Measurements from ENCODE around the gene REEP3. TPM values are rescaled to one million over a fixed set of nuclear protein-coding genes. Genes with fewer than 3 reads are reported as not detected.
A peak's percentile ranks its signal among the peaks of the same experiment; 100 is the strongest.

Gene REEP3
- total and polyA plus RNA-seq, 12 donors = 9.9 to 27.7 (median 17.2) TPM

- peak; percentile 68 to 72 for DNase-seq
- no peak for TF ChIP-seq CTCF (IDR thresholded peaks at IDR 0.05)
- no peaks in the 10 kb centered on the region for H3K27me3 ChIP-seq
- peaks cover 0 to 80% (median 58%) of the 10 kb centered on the region in 9 donors for H3K4me1 ChIP-seq
- peak overlapping the region; percentile 97 to 99 (median 99) for H3K27ac ChIP-seq
- H3K4me3 ChIP-seq = peak overlapping the region; percentile 51 to 91 (median 80)
- peak; percentile 70 to 91 (median 86) for ATAC-seq
- intact Hi-C loops (cut with DNase I) = loop anchor here in 7 of 10 donors (1.0 to 10.0 kb wide), 15 partner anchors 51 to 314 kb away; partner anchors contain the start of gene JMJD1C (in 4 of the 7)
- no peaks in the 10 kb centered on the region for H3K36me3 ChIP-seq
- H3K9me3 ChIP-seq = peaks cover 0 to 6% (median 0%) of the 10 kb centered on the region in 11 donors
- 1% methylated on average over 68 to 101 of the region's 102 CpGs for WGBS, 2 donors
Observed at GRCh38 chr10:63521416-63522276, 445 bp downstream of the REEP3 start.

GRCh38 chr10:63522277-63522687 lies 1.1 kb downstream of the REEP3 start:
- Histone ChIP-seq H3K36me3 (no peaks in the 10 kb centered on the region), H3K4me3 (peak overlapping the region; percentile 29 to 91 (median 80)), H3K27me3 (no peaks in the 10 kb centered on the region), H3K9me3 (peaks cover 0 to 6% (median 0%) of the 10 kb centered on the region in 11 donors), H3K4me1 (peaks cover 0 to 73% (median 51%) of the 10 kb centered on the region in 9 donors), H3K27ac (peak overlapping the region; percentile 97 to 99 (median 99))
- ATAC-seq (no peak), DNase-seq (no peak)
- TF ChIP-seq CTCF (IDR thresholded peaks at IDR 0.05) = no peak
- WGBS, 2 donors = 0% methylated on average over 3 of the region's 3 CpGs
- intact Hi-C loops (cut with DNase I) = loop anchor here in 7 of 10 donors (5.0 to 10.0 kb wide), 12 partner anchors 50 to 315 kb away; partner anchors contain the start of gene JMJD1C (in 4 of the 7)

GRCh38 chr10:63522995-63523394 lies 1.8 kb downstream of the REEP3 start:
- H3K9me3 ChIP-seq = peaks cover 0 to 6% (median 0%) of the 10 kb centered on the region in 11 donors
- peak overlapping the region in 7 of 10 donors; percentile 72 to 91 (median 80) for H3K4me3 ChIP-seq
- ATAC-seq = no peak
- DNase-seq = no peak
- no peaks in the 10 kb centered on the region for H3K36me3 ChIP-seq
- intact Hi-C loops (cut with DNase I) = loop anchor here in 7 of 10 donors (5.0 to 10.0 kb wide), 12 partner anchors 49 to 316 kb away; partner anchors contain the start of gene JMJD1C (in 4 of the 7)
- H3K27ac ChIP-seq = peak overlapping the region in 7 of 10 donors; percentile 97 to 99 (median 99)
- WGBS, 2 donors = 69 to 75% methylated on average over 2 of the region's 2 CpGs
- no peak for TF ChIP-seq CTCF (IDR thresholded peaks at IDR 0.05)
- no peaks in the 10 kb centered on the region for H3K27me3 ChIP-seq
- H3K4me1 ChIP-seq = peaks cover 0 to 73% (median 46%) of the 10 kb centered on the region in 9 donors

GRCh38 chr10:63525021-63525420 lies 3.8 kb downstream of the REEP3 start:
- H3K4me1 ChIP-seq = peaks cover 0 to 61% (median 36%) of the 10 kb centered on the region in 9 donors
- no peak overlapping the region for H3K4me3 ChIP-seq
- ATAC-seq = no peak
- no peak for DNase-seq
- H3K27ac ChIP-seq = no peak overlapping the region
- TF ChIP-seq CTCF (IDR thresholded peaks at IDR 0.05) = no peak
- H3K27me3 ChIP-seq = no peaks in the 10 kb centered on the region
- peaks cover 0 to 6% (median 0%) of the 10 kb centered on the region in 11 donors for H3K9me3 ChIP-seq
- H3K36me3 ChIP-seq = peaks cover 0 to 12% (median 0%) of the 10 kb centered on the region in 9 donors
- intact Hi-C loops (cut with DNase I) = loop anchor here in 4 of 10 donors (10.0 kb wide), 5 partner anchors 60 to 310 kb away; partner anchors contain the start of gene JMJD1C (in 1 of the 4)
- 79 to 83% methylated on average over 3 of the region's 3 CpGs for WGBS, 2 donors
